ENCODE results near the gene ZNF775.

Gene ZNF775

GRCh38 chr7:150351587-150352194 lies 27.4 kb upstream of the ZNF775 start:
- peak; percentile 80 for DNase-seq

GRCh38 chr7:150355666-150356059 lies 23.5 kb upstream of the ZNF775 start:
- DNase-seq: no peak

- DNase-seq: peak; percentile 51
Measured at GRCh38 chr7:150356265-150356897, 22.7 kb upstream of the ZNF775 start.

- peak; percentile 78 for DNase-seq
Measured at GRCh38 chr7:150357270-150357669, 21.9 kb upstream of the ZNF775 start.

- DNase-seq: peak; percentile 61
Measured at GRCh38 chr7:150357771-150358427, 21.2 kb upstream of the ZNF775 start.

GRCh38 chr7:150358433-150358832 lies 20.7 kb upstream of the ZNF775 start:
- no peak for DNase-seq

- no peak for DNase-seq
Measured at GRCh38 chr7:150358988-150359621, 20.0 kb upstream of the ZNF775 start.

GRCh38 chr7:150359622-150360362 lies 19.3 kb upstream of the ZNF775 start:
- peak; percentile 29 for DNase-seq

GRCh38 chr7:150360363-150361058 lies 18.6 kb upstream of the ZNF775 start:
- DNase-seq: no peak

- no peak for DNase-seq
Measured at GRCh38 chr7:150361402-150361801, 17.7 kb upstream of the ZNF775 start.

- no peak for DNase-seq
Measured at GRCh38 chr7:150361807-150362621, 17.1 kb upstream of the ZNF775 start.

GRCh38 chr7:150363370-150363769 lies 15.8 kb upstream of the ZNF775 start:
- peak; percentile 72 for DNase-seq

GRCh38 chr7:150363872-150364271 lies 15.3 kb upstream of the ZNF775 start:
- peak; percentile 50 for DNase-seq

GRCh38 chr7:150365194-150365593 lies 13.9 kb upstream of the ZNF775 start:
- DNase-seq: no peak

GRCh38 chr7:150365673-150366398 lies 13.3 kb upstream of the ZNF775 start:
- DNase-seq: no peak

GRCh38 chr7:150367677-150368095 lies 11.4 kb upstream of the ZNF775 start:
- no peak for DNase-seq

- peak; percentile 98 for DNase-seq
Measured at GRCh38 chr7:150368096-150368883, 10.8 kb upstream of the ZNF775 start, which contains the start of gene REPIN1. Gene REPIN1, plus strand, starts transcription at chr7:150368822. Its CDS starts 890 bp downstream, at chr7:150369712.

GRCh38 chr7:150368884-150369747 lies 10.0 kb upstream of the ZNF775 start:
- DNase-seq: peak; percentile 85

Data from NCI-H69 (cell line).